NAMALWA (cell line): Measurements from ENCODE around the gene HYAL2.
"Not testable (repeated sequence)": the region's sequence is repeated elsewhere in the genome, so short reads cannot be mapped to it uniquely, and the experiment has no call there.

Source experiments
- DNase-seq: peaks from one replicate; pipeline ENCODE4 v3.0.0-alpha.2; 2015; ENCODE audit warnings: low spot score

The HYAL2 gene

GRCh38 chr3:50290161-50290641 is 32.3 kb downstream of the HYAL2 start:
- DNase-seq: no peak

DNA sequence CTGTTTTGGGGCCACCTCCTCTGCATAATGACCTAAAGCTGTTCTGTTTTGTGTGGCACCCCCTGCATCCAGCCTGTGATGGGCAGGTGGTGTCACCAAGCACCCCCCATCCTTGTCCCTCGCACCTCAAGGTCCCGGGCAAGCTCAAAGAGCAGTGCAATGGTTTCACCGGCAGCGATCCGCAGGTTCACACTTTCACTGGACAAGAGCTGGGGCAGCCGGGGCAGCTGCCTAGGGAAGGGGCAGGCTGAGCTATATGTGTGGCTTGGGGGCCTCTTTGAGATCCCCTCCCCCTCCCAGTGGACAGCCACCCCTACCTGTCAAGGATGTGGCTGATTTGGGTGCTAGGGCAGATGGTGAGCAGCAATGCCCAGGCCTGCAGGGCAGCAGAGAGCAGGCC is 33.4 kb downstream of the HYAL2 start:
- DNase-seq: no peak

DNA sequence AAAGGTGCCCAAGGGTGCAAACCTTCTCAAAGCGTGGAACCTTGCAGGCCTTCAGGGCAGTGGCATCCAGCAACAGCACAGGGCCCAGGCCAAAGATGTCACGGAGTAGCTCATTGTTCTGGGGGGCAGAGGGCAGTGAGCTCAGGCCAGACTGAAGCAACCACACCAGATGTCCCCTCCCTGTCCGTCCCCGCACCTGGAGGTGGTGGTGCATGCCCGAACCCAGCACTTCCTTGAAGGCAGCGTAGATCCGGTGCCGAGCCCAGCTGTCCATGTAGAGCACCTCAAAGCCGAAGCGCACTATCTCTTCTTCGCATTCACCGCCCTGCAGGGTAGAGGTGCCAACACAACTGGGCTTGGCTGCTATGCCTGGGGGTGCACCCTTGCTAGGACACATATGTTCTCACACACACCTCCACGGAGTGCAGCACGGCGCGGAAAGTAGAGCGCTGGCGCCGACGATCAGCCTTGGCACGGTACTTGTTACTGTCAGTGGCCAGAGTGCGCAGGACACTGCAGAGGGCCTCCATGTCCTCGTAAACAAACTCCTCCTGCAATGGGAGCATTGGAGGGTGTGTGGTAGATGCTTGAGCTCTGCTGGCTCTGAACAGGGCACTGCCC is 34.0 kb downstream of the HYAL2 start:
- no peak for DNase-seq

DNA sequence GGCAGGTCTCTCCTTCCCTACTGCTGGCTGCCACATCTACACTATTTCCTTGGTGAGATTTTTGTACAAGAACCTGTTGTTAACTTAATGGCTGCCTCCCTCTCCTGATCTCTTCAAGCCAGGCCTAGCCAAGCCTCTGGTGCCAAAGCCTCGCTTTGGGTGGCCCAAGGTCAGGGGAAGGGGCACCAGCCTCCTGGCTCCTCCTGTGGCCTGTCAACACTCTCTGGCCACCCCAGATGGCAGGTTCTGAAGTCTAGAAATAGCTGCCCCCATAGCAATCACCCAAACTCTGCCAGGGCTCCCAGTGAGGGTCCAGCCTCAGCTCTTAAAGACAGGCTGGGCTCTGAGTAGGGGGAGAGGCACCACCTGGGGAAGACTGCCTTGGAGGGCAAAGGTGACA is 35.3 kb downstream of the HYAL2 start:
- DNase-seq: no peak

DNA sequence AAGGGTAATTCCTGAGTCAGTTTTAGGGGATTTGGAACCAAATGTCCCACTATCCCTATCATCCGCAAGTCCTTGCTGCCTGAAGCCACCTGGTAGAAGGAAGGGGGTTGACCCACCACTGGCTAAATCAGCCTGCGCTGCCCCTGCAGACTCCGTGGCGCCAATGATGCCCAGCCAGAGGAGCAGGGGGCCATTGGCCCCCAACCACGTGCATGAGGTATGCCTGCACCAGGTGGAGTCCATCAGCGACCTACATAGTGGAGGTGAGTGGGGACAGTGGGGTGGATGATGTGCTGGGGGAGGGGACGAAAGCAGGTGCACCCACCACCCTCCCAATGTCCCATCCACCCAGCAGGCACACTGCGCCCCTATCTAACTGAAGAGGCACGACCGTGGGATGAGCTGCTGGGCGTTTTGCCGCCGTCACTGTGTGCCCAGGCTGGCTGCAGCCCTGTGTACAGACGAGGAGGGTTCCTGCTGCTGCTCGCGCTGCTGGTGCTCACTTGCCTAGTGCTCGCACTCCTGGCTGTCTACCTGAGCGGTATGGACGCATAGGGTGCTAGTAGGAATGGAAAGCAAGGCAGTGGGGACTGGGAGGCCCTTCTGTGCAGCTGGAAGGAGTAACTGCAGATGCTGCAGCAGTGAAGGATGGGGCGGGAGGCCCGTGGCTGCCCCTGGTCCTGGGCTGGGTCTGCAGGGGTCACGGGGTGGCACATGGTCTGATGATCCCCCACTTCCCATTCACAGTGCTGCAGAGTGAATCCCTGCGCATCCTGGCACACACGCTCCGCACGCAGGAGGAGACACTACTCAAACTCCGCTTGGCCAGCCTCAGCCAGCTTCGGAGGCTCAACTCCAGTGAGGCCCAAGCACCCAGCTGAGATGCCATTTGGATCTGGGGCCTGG is 36.0 kb downstream of the HYAL2 start:
- no peak for DNase-seq

GRCh38 chr3:50284121-50284520 is 38.4 kb downstream of the HYAL2 start:
- not testable (repeated sequence) for DNase-seq

DNA sequence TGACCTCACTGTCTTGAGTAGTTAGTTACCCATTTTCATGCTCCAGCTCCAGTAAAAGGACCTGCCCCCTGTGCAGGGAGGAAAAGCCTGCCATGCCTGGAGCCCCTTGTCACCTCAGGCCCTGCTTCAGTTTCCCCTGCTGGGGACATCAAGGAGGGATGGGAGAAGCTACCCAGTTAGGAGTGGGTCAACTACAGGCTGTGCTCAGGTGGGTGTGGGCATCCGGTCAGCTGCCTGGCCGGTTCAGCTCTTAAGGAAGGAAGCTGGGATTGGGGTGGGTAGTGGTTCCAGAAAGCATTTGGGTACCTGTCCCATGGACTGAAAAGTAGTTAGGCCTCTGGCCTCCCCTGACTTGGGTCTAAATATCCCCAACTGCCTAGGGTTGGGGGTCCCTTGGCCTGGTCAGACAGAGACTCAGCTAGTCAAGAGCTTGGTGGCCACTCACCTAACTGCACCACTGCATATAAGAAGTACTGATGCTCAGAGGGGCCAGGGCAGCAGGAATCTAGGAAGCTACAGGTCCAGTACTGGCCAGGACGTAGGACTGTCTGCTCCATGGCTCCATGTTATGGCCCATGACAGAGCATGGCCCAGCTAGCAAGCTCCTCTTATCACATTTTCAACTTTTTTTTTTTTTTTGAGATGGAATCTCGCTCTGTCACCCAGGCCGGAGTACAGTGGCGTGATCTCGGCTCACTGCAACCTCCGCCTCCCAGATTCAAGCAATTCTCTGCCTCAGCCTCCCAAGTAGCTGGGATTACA is 43.1 kb downstream of the HYAL2 start:
- no peak for DNase-seq

DNA sequence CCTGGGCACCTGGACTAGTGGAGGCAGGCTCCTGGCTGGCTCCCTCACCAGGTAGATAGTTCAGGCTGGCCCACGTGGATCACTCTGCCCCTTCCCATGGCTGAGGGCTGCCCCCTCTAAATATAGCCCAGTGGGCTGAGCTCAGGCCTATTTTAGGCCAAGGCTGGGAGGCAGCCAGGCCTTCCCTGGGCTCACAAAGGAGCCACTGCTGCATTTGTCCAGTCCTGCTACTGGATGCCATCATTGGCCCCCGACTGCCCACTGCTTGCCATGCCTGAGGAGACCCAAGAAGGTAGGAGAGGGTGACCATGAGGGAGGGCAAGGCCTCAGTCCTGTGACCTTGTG is 43.7 kb downstream of the HYAL2 start, which contains the start of gene LSMEM2:
Gene LSMEM2 (plus strand): TSS at position 208 of the 345 bp plus-strand sequence. CDS start 27 bp downstream, at position 235.
- no peak for DNase-seq

- no peak for DNase-seq
These were observed 44.2 kb downstream of the HYAL2 start for GRCh38 chr3:50278123-50278879.

GRCh38 chr3:50276762-50277101 is 45.8 kb downstream of the HYAL2 start:
- no peak for DNase-seq

- DNase-seq: no peak
These were observed 46.4 kb downstream of the HYAL2 start for GRCh38 chr3:50275996-50276761.

DNA sequence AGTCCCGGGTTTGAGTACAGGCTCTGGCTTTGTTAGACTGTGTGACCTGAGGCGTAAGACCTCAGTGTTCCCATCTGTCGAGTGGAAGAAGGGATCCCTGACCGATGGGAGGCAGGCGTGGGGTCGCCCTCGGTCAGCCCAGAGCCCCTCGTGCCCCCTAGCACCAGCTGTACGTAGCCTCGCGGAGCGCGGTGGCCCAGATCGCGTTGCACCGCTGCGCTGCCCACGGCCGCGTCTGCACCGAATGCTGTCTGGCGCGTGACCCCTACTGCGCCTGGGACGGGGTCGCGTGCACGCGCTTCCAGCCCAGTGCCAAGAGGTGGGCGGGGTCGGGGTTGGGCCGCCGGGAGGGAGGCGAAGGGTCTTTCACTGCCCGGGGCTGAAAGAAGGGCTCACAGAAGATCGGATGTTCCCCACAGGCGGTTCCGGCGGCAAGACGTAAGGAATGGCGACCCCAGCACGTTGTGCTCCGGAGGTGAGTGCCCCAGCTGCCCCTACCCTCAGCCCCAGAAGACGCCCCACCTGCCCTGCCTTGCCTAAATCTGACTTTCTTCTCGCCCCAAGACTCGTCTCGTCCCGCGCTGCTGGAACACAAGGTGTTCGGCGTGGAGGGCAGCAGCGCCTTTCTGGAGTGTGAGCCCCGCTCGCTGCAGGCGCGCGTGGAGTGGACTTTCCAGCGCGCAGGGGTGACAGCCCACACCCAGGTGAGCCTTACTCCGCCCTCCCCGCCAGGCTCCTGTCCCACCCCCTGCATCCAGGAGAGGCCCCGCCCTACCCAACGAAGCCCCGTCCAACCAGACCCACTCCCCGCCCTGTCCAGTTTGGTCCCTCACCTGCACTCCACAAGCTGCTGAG is 47.2 kb downstream of the HYAL2 start:
- no peak for DNase-seq

GRCh38 chr3:50274371-50275104 is 48.0 kb downstream of the HYAL2 start:
- peak; percentile 49 for DNase-seq

- DNase-seq: no peak
These were observed 48.9 kb downstream of the HYAL2 start for GRCh38 chr3:50273689-50274065.

GRCh38 chr3:50272911-50273688 is 49.4 kb downstream of the HYAL2 start:
- peak; percentile 67 for DNase-seq

DNA sequence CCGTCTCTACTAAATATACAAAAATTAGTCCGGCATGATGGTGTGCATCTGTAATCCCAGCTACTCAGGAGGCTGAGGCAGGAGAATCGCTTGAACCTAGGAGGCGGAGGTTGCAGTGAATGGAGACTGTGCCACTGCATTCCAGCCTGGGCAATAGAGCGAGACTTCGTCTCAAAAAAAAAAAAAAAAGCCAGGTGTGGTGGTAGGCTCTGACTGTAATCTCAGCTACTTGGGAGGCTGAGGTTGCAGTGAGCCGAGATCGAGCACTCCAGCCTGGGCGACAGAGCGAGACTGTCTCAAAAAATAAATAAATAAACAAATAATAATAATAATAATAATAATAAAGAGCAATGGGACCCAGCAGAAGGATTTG is 50.0 kb downstream of the HYAL2 start:
- not testable (repeated sequence) for DNase-seq

GRCh38 chr3:50271314-50271936 is 51.1 kb downstream of the HYAL2 start:
- DNase-seq: no peak
